ENCODE data around the gene NANOGP8.

DNA sequence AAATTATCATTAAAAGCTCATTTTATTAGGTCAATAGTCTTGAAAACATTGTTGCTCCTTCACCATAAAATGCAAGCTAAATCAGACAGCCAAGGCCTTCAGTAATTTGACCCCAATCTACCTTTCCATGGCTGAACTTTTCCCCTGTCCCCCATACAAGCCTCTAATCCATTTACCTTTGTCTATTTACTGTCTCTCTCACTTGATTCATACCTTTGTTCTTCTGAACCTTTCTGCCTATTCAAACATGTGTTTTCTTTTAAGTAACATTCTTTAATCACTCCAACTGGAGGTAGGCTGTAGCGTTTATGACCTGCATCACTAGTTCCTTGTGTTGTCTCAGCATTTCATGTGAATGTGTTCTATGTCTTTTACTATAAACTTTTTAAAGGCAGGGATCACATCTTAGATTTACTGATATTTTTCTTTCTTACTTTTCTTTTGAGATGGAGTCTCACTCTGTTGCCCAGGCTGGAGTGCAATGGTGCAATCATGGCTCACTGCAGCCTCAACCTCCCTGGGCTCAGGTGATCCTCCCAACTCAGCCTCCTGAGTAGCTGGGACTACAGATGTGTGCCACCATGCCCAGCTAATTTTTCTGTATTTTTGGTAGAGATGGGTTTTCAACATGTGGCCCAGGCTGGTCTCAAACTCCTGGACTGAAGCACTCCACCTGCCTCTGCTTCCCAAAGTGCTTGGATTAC is 5.2 kb upstream of the NANOGP8 start:
- TF ChIP-seq, protein P1, sequence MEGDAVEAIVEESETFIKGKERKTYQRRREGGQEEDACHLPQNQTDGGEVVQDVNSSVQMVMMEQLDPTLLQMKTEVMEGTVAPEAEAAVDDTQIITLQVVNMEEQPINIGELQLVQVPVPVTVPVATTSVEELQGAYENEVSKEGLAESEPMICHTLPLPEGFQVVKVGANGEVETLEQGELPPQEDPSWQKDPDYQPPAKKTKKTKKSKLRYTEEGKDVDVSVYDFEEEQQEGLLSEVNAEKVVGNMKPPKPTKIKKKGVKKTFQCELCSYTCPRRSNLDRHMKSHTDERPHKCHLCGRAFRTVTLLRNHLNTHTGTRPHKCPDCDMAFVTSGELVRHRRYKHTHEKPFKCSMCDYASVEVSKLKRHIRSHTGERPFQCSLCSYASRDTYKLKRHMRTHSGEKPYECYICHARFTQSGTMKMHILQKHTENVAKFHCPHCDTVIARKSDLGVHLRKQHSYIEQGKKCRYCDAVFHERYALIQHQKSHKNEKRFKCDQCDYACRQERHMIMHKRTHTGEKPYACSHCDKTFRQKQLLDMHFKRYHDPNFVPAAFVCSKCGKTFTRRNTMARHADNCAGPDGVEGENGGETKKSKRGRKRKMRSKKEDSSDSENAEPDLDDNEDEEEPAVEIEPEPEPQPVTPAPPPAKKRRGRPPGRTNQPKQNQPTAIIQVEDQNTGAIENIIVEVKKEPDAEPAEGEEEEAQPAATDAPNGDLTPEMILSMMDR (IDR thresholded peaks at IDR 0.05), result no peak
- TF ChIP-seq POLR2A (IDR thresholded peaks at IDR 0.05), result no peak

Measured in body of pancreas (tissue), 4 donors.